HG03280 (cell line): ENCODE measurements around the gene RNF20.
"Not testable (repeated sequence)": the region's sequence is repeated elsewhere in the genome, so short reads cannot be mapped to it uniquely, and the experiment has no call there.

Source experiments
- ATAC-seq: cut with Tn5 transposase; IDR thresholded peaks from one replicate; pipeline ENCODE4 v1.9.1; 2021; ENCODE audit warnings: mild to moderate bottlenecking, moderate library complexity; ENCODE audit not compliant: unreplicated experiment

RNF20 gene

GRCh38 chr9:101536351-101536750 is 2.7 kb downstream of the RNF20 start:
- ATAC-seq: no peak

GRCh38 chr9:101536938-101537337 is 3.3 kb downstream of the RNF20 start:
- no peak for ATAC-seq

GRCh38 chr9:101540069-101540468 is 6.4 kb downstream of the RNF20 start:
- no peak for ATAC-seq

GRCh38 chr9:101543098-101543735 is 9.6 kb downstream of the RNF20 start:
- ATAC-seq: no peak

- ATAC-seq: not testable (repeated sequence)
These were observed 15.9 kb downstream of the RNF20 start for GRCh38 chr9:101549472-101550098.

- ATAC-seq: no peak
These were observed 28.1 kb downstream of the RNF20 start for GRCh38 chr9:101561740-101562139.

- no peak for ATAC-seq
These were observed 29.3 kb downstream of the RNF20 start for GRCh38 chr9:101562966-101563365.

GRCh38 chr9:101564252-101564651 is 30.6 kb downstream of the RNF20 start:
- no peak for ATAC-seq

- ATAC-seq: no peak
These were observed 33.5 kb downstream of the RNF20 start for GRCh38 chr9:101566904-101567724.

- no peak for ATAC-seq
These were observed 34.2 kb downstream of the RNF20 start for GRCh38 chr9:101567725-101568350.

- ATAC-seq: no peak
These were observed 36.3 kb downstream of the RNF20 start for GRCh38 chr9:101569741-101570501.

GRCh38 chr9:101571114-101571513 is 37.5 kb downstream of the RNF20 start:
- no peak for ATAC-seq

- ATAC-seq: no peak
These were observed 38.7 kb downstream of the RNF20 start for GRCh38 chr9:101572316-101572715.

GRCh38 chr9:101574731-101575333 is 41.2 kb downstream of the RNF20 start:
- ATAC-seq: no peak

GRCh38 chr9:101578378-101578777 is 44.7 kb downstream of the RNF20 start:
- ATAC-seq: no peak

GRCh38 chr9:101579711-101580545 is 46.3 kb downstream of the RNF20 start:
- no peak for ATAC-seq

GRCh38 chr9:101582553-101582952 is 48.9 kb downstream of the RNF20 start:
- ATAC-seq: no peak

GRCh38 chr9:101585740-101586139 is 52.1 kb downstream of the RNF20 start:
- ATAC-seq: no peak

GRCh38 chr9:101586651-101587050 is 53.0 kb downstream of the RNF20 start:
- peak; percentile 79 for ATAC-seq
